LHCN-M2 (cell line): ENCODE data around the gene SEMG1. TPM values are rescaled to one million over a fixed set of nuclear protein-coding genes. Genes with fewer than 3 reads are reported as not detected.
A peak's percentile ranks its signal among the peaks of the same experiment; 100 is the strongest.

Experiments
- DNase-seq: peaks from one replicate; pipeline ENCODE4 v3.0.0-alpha.2; 2012; ENCODE audit warnings: low read depth
- polyA plus RNA-seq: library from polyadenylated mRNA; unstranded; fragments of >200 nt; gene quantifications from one replicate; pipeline ENCODE4 v1.2.1, GENCODE V29; 2012; ENCODE audit warnings: missing spikeins
- total RNA-seq: library from RNA; depleted of rRNA; stranded (reverse); fragments of >200 nt; gene quantifications from 2 replicates; pipeline ENCODE4 v1.2.3, GENCODE V29; 2014; rRNA removed

Gene SEMG1
- total RNA-seq = not detected in 2 replicates
- polyA plus RNA-seq = not detected

DNA sequence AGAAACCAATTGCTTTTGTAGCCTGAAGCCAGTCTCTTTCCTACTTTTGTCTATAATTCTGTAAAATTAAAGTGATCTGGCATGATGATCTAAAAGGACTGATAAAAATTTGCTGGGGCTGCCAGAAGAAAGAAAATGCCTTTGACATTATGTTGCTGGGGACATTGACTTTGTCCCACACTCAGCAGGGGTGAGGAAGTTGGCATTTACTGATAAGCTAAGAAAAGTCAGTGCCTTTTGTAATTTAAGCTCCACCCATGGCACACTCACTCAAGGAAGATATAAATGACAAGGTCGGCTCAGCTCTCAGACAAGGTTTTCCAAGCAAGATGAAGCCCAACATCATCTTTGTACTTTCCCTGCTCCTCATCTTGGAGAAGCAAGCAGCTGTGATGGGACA, at the start of gene SEMG1:
TSS of gene SEMG1 (plus strand) at position 309 of the 400 bp plus-strand sequence. CDS start at position 330, 21 bp downstream.
- no peak for DNase-seq

DNA sequence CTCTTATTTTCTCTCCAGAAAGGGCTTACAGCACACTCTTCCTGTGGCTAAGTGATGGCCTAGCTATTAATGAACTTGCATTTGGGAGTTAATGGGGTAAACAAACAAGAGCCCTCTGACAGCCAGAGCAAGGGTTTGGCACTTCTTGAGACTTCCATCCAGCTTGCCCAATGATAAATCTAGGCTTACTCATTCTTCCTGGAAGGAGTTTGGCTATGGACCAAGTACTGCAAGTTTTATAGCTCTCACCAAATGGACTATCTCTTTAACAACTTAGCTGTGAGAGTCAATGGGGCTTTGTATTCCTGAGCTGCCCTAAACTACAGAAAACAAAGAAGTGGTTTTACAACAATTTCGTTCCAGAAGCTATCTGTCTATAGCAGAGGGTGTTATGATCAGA, 48.9 kb upstream of the SEMG1 start:
- DNase-seq = peak; percentile 67

DNA sequence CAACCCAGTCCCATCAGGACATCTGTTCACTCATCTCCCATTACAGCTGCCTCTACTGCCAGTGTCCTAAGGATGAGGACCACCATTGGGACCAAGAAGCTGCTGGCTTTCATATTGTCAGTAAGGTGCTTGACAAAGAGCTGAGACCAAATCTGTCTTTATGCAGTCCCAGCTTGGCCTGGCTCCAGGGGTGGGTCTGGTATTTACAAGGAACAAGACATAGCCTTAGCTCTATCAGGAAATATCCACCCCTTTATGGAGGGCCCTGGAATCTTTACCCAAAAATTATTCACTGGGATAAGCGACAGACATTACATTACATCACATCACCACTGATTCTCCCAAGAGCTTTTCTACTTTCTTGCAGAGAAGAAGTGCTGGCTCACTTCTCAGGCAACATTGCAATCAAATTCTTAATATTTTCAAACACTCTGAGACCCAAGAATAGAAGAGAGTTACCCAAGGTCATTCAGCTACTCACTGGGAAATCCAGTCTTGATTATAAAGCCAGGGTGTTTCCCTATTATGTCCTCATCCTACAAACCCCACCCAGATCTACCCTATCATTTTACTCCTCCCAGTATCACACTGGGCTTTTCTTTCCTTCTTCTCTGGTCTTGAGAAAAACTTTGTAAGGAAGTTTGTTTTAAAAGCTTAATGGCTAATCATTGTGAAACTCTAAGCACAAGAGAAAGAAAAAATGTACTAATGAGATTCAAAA, 43.6 kb upstream of the SEMG1 start:
- no peak for DNase-seq

DNA sequence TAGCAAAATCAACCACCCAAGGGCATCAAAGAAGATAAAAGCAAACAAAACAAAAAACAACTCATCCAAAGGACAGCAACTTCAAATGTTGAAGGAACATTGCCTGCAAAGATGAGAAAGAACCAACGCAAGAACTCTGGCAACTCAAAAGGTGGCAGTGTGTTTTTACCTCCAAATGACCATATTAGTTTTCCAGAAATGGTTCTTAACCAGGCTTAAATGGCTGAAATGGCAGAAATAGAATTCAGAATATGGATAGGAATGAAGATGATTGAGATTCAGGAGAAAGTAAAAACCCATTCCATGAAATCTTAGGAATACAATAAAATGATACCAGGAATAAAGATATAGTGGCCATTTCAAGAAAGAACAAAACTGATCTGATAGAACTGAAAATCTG, 41.9 kb upstream of the SEMG1 start:
- DNase-seq = no peak

DNA sequence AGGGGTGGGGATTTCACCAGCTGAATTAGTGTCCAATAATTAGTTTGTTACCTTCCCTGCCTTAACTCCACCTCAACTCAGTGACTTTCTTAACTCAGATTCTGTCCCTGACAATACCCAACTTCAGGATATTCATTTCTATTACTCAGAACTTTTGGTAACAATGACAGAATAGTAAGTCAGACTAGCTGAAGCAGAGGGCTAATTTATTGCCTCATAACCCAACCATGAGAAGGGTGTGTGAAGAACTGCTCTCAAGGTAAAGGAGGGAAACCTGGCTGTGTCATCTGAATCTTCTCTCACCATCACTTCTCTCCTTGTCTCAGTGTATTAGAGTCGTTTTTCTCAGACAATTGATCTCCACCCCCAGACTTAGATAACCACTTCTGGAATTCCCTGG, 33.3 kb upstream of the SEMG1 start:
- DNase-seq = no peak

DNA sequence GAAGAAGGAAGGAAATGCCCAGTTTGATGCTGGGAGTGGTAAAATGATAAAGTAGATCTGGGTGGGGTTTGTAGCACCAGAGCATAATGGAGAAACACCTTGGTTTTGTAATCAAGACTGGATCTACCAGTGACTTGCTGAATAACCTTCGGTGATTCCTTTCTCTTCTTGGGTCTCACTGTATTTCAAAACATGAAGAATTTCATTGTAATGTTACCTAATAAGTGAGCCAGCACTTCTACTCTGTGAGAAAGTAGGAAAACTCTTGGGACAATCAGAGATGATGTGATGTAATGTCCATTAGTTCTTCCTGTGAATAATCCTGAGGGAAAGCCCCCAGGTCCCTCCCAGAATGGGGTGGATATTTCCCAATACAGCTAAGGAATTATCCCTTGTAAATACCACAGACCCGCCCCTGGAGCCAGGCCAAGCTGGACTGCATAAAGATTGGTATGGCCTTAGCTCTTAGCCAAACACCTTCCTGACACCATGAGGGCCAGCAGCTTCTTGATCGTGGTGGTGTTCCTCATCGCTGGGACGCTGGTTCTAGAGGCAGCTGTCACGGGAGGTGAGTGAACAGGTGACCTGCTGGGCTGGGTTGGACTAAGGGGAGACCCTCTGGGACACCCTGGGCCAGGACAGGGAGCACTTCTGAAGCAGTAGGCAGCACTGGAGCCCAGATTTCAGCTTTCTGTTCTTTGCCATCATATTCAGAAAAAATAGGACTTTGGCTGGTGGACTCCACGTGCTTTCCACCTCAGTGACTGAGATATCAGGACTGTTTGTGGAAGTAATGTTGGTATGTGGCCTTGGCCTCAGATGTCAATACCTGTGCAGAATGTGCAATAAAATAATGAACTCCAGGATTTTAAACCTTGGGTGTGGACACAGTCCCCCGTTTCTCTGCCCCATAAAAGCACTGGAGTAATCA, 32.1 kb upstream of the SEMG1 start, which contains the start of gene PI3:
TSS of gene PI3 (plus strand) at position 469 of the 931 bp plus-strand sequence. CDS start at position 490, 21 bp downstream.
- DNase-seq = no peak

DNA sequence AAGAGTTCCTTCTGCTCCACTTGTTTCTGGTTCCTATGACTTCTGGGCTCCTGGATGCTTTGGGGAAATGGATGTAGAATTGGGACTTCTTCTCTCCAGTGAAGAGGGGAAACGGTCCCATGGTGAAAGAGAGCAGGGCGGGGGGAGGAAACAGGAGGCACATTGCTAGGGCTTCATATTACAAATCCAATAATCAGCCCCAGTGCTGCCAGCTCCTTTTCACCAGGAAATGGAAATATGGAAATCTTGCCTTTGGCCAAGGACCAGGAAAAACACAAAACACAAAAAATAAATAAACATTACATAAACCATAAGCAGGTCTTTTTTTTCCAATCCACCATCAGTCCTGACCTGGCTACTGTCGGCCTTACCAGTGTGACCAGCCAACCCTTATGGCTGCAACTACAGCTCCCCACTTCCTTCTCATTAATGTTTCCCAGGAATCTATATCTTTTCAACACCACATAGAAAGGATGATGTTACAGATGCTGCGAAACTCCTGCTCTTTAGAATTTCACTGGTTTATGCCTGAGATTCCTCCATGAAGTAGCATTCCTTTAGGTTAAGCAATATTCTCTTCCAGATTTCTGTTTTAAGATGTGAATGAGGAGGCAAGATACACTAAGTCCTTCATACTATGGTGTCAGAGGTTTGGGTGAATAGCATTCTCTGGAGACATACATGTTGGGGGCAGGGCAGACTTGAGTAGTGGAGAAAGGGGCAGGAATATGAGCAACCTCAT, 30.1 kb upstream of the SEMG1 start:
- DNase-seq = no peak

DNA sequence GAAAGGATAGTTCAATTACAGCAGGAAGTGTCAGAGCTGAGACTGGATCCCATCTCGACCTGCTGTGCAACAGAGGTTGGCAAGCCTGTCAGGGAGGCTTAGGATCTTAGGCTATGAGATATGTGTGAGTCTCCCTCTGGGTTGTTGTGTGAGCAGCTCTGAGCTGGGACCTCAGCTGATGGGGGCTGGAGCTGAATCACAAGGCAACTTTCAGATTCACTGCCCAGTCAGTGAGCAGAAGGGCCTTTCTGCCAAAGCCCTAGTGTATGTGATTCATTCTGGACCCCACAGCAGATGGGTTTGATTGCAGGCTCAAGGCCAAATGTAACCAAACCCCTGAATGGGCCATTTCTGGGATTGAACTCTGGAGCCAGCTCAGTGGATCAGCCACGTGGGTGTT, 27.7 kb upstream of the SEMG1 start:
- DNase-seq = no peak

- DNase-seq = no peak
These were observed 25.2 kb upstream of the SEMG1 start for GRCh38 chr20:45181639-45182038.

DNA sequence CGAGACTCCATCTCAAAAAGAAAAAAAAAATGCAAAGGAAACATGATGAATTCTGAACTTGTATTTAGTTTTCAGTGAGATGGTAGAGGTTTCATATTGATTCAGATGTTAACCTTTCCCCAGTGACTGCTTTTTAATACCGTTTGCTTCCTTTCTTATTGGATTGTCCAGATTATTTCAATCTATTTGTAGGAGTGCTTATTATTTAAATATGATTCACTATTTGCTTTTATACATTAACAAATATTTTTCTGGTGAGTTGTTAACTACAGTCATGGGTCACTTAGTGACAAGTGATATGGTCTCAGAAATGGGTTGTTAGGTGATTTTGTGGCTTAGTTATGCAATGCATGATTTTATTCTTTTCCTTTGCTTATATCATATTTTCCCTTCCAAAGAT, 23.7 kb upstream of the SEMG1 start:
- DNase-seq = no peak

DNA sequence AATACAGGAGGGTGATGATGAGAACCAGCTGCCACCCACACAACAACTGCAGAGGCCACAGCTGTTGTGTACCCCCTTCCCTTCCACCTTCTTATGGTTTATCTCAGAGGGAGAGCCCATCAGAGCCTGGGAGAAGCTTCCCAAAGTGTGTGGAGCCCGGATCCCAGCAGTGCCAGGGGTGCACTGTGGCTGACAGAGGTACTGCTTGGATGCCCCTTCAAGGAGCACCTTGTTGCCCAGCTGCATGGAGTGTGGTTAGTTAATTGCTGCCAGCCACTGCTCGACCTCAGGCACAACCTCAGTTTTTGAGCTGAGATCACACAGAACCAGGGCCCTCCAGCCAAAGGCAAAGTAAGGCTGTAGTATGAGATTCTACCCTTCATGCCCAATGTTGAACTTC, 19.1 kb upstream of the SEMG1 start:
- DNase-seq = peak; percentile 3

- DNase-seq = no peak
These were observed 17.7 kb upstream of the SEMG1 start for GRCh38 chr20:45189067-45189609.

DNA sequence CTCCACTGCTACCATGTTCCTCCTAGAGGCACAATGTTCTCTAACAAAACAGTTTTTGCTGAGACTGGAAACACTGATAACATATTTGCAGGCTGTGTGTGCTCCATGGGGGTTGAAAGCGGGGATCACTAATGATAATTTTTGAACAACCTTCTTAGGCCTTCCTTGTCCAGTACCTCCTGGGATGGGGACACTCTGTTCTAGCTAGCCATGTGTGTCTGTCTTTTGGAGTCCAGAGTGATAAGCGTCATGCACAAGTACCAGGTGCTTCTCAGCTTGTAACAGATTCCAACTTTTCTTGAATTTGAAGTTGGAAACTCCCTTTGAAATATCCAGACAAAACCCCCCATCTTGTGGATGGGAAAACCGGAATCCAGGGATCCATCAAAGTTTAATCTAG, 17.0 kb upstream of the SEMG1 start:
- no peak for DNase-seq

DNA sequence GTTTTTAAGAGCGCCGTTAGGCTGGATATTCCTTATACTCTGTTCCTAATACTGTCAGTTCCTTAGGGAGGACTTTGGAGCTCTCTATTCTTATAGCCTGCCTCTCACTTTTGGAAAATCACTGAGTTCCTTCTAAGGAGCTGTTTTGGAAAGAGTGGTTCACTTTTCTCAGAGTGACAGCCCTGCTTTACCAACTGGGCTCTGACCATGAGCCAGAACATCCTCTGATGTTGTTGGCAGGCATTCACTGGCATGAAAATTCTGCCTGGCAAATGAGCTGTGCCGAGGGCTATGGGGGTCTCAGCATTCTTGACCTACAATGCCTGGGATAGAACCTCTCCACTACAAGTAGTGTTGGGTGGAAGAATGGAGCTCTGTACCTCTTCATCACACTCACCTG, 14.9 kb upstream of the SEMG1 start:
- DNase-seq = no peak

GRCh38 chr20:45193331-45193730, 13.5 kb upstream of the SEMG1 start:
- no peak for DNase-seq

DNA sequence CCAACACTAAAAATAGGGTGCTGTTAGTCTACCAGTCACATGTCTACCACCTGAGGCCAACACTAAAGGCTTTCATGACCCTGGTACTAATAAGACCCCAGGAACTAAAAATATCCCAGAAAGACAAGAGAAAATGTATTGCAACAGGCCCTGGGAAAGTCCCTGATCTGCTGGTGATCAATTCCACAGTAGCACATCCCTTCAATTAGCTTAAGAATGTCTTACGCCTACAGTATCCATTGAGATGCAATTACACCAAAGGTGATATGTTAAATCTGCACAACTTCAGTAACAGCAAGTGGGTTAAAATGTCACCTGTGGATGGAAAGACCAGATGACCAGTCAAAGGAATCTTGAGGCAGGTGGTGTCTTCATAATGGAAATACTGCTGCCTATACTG, 3.1 kb downstream of the SEMG1 start:
- no peak for DNase-seq

GRCh38 chr20:45211569-45212474, 5.0 kb downstream of the SEMG1 start:
- no peak for DNase-seq

GRCh38 chr20:45212836-45213235, 6.0 kb downstream of the SEMG1 start:
- DNase-seq = no peak

DNA sequence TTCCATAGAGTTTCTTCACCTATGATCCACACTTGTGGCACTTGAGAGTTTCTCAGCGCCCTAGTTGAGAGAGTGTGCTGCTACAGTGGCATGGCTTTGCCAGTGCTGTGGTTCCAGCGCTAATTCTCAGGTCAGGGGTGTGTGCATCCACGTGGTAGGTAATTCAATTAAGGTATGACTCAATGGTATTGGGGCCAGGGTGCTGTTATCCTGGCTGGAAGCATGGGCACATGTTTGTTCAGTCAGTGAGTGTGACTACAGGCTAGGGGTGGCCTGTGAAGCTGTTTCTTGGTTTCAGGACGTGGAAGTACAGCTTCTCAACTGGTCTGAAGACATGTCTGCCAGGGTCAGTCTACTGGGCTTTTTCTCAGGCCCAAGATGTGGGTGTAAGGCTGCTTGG, 11.3 kb downstream of the SEMG1 start:
- no peak for DNase-seq

- DNase-seq = no peak
These were observed 11.8 kb downstream of the SEMG1 start for GRCh38 chr20:45218636-45219035.

- DNase-seq = no peak
These were observed 14.2 kb downstream of the SEMG1 start, which contains the start of gene SEMG2 for GRCh38 chr20:45221076-45221475. Gene SEMG2 (plus strand): TSS chr20:45221373. CDS start chr20:45221390, 17 bp downstream.
